ES-I3 (cell line): ENCODE results near the gene GH2.

Experiments
- H3K36me3 ChIP-seq: 2 replicates; pipeline ENCODE4 v1.6.1; 2013; ENCODE audit warnings: mild to moderate bottlenecking, low read length, control low read depth, moderate library complexity; ENCODE audit not compliant: insufficient read depth
- H3K4me1 ChIP-seq: 2 replicates; pipeline ENCODE4 v1.6.1; 2013; ENCODE audit warnings: mild to moderate bottlenecking, control low read depth, low read length; ENCODE audit not compliant: insufficient read depth
- H3K9ac ChIP-seq: 2 replicates; pipeline ENCODE4 v1.6.1; 2013; ENCODE audit warnings: low read depth, mild to moderate bottlenecking, low read length, moderate library complexity
- H3K9me3 ChIP-seq: 2 replicates; pipeline ENCODE4 v1.6.1; 2013; ENCODE audit warnings: mild to moderate bottlenecking, low read length, moderate library complexity; ENCODE audit not compliant: control insufficient read depth, insufficient read depth

The GH2 gene

GRCh38 chr17:63833741-63834373 lies 47.9 kb downstream of the GH2 start:
- Histone ChIP-seq H3K9me3 (no peaks in the 10 kb centered on the region), H3K9ac (no peak overlapping the region), H3K36me3 (peaks cover 49% of the 10 kb centered on the region), H3K4me1 (peaks cover 7% of the 10 kb centered on the region)

- peaks cover 55% of the 10 kb centered on the region for H3K36me3 ChIP-seq
- no peaks in the 10 kb centered on the region for H3K9me3 ChIP-seq
- H3K4me1 ChIP-seq: peaks cover 8% of the 10 kb centered on the region
- no peak overlapping the region for H3K9ac ChIP-seq
Measured at GRCh38 chr17:63833026-63833740, 48.6 kb downstream of the GH2 start.

GRCh38 chr17:63832455-63832854 lies 49.3 kb downstream of the GH2 start:
- Histone ChIP-seq H3K9ac (no peak overlapping the region), H3K36me3 (peaks cover 56% of the 10 kb centered on the region), H3K9me3 (no peaks in the 10 kb centered on the region), H3K4me1 (peaks cover 7% of the 10 kb centered on the region; the same call in 1 of the 2 replicates)

- Histone ChIP-seq H3K9ac (no peak overlapping the region), H3K9me3 (no peaks in the 10 kb centered on the region), H3K4me1 (peaks cover 7% of the 10 kb centered on the region; the same call in 1 of the 2 replicates), H3K36me3 (peaks cover 56% of the 10 kb centered on the region)
Measured at GRCh38 chr17:63832014-63832413, 49.7 kb downstream of the GH2 start.

GRCh38 chr17:63831505-63831904 lies 50.2 kb downstream of the GH2 start:
- Histone ChIP-seq H3K36me3 (peaks cover 52% of the 10 kb centered on the region), H3K4me1 (peaks cover 7% of the 10 kb centered on the region; the same call in 1 of the 2 replicates), H3K9ac (no peak overlapping the region), H3K9me3 (no peaks in the 10 kb centered on the region)

- Histone ChIP-seq H3K9ac (no peak overlapping the region), H3K9me3 (no peaks in the 10 kb centered on the region), H3K4me1 (peaks cover 8% of the 10 kb centered on the region; the same call in 1 of the 2 replicates), H3K36me3 (peaks cover 52% of the 10 kb centered on the region)
Measured at GRCh38 chr17:63830904-63831491, 50.7 kb downstream of the GH2 start.

GRCh38 chr17:63830278-63830677 lies 51.5 kb downstream of the GH2 start:
- Histone ChIP-seq H3K4me1 (peaks cover 12% of the 10 kb centered on the region; the same call in 1 of the 2 replicates), H3K9ac (no peak overlapping the region), H3K36me3 (peaks cover 59% of the 10 kb centered on the region), H3K9me3 (no peaks in the 10 kb centered on the region)
